NCI-H1092 (cell line): ENCODE data around the gene HEBP2.

ENCODE experiments used
- DNase-seq: peaks from one replicate; lab custom pipeline; 2025; lab: John Stamatoyannopoulos, UW

The HEBP2 gene

DNA sequence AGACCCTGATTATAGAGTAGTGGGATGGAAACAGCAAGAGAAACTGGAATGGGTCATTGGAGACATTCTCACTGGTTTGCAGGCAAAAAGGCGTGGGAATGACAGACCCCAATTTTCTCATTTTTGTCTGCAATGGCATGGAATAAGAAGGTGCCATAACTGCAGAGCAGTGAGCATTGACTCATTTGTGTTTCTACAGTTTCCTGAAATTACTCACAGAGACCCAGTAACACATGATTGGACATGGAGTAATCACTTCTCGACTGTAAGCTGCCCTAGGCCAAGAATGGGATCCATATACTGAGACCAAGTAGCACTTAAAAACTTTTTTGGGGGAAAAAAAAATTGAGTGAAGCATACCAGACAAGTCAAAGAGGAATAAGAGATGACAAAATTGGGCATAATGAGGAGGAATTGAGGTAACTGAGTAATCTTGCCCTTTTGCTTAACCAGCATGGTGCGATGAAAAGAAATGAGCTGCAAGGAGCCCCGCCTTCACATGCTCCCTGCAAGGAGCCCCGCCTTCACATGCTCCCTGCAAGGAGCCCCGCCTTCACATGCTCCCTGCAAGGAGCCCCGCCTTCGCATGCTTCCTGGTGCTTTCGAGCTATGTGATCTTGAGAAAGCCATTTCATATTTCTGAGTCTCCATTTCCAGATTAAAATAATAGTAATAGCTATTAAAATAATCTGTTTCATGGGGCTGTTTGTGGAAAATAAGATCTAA lies 51.1 kb downstream of the HEBP2 start:
- DNase-seq: no peak

DNA sequence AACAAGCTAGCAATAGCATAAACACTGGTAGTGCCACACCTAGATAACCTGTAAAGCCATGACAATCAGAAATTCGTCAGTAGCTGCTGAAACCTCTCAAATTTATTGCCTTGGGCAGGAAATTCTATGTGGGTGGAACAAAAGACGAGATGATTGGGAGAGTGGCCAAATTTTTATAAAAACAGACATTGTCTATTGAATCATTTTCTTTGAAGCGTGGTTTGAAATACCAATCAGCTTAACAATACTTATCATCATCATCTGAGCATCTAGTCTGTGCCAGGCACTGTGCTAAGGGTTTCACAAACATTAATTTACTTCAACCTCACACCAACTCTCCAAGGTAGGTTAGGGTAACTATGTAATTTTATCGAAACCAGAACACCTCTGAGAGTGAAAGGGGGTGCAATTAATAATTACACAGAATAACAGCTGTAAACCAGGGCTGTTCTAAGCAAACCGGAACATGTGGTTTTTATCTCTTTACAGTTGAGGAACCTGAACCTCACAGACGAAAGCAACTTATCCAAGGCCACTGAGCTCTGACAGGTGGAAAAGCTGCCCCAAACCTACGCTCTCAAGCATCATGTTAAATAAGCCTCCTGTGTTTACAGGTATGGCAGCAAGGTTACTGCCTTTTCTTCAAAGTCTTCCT lies 51.9 kb downstream of the HEBP2 start:
- no peak for DNase-seq

DNA sequence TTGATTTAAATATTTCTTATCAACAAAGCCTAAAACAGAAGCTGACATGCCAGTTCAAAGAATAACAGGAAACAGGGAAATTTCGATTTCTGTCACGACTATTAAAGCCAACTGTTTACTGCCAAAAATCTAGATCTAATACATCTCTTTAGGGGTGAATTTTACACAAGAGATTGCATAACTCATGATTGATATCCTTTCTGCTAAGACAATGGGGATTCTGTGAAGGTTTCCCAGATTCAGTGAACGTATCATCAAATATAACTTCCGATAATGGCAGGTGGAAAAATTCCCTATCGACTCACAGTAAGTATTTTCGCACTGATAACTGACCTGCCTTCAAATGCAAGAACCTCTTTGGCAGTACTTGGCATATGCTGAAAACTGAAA lies 52.4 kb downstream of the HEBP2 start:
- DNase-seq: no peak

DNA sequence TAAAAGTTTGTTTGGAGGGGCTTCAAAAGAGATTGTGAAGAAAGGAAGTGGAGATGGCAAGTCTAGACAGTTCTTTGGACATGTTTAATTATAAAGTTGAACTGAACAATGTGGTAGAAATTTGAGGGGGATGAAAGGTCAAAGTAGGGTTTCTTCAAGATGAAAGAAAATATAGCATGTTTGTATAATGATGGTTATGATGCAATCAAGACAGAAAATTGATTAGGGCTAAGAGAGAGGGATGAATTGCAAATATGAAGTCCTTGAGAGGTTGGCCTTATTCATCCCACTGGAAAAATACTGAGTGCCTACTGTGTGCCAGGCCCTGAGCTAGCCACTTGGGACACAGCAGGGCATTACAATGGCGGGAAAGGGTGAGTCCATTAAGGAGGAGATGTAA lies 57.6 kb downstream of the HEBP2 start:
- DNase-seq: no peak

DNA sequence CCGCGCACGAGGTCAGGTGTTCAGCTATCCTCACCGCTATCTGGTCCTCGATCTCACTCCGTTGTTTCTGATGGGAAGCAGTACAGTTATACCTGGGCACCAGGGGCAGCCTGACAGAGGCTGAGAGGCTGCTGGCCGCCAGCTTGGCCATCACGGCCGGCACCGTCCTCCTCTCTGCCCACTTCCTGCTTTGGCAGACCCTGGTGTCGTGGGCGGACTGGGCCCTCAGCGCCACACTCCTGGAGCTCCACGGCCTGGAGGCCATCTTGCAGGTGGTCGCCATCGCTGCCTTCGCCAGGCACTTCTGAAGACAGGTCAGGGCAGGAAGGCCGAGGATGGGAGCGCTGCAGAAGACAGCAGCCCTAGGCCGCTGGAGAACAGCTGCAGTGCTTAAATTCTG lies 60.1 kb downstream of the HEBP2 start:
- no peak for DNase-seq

DNA sequence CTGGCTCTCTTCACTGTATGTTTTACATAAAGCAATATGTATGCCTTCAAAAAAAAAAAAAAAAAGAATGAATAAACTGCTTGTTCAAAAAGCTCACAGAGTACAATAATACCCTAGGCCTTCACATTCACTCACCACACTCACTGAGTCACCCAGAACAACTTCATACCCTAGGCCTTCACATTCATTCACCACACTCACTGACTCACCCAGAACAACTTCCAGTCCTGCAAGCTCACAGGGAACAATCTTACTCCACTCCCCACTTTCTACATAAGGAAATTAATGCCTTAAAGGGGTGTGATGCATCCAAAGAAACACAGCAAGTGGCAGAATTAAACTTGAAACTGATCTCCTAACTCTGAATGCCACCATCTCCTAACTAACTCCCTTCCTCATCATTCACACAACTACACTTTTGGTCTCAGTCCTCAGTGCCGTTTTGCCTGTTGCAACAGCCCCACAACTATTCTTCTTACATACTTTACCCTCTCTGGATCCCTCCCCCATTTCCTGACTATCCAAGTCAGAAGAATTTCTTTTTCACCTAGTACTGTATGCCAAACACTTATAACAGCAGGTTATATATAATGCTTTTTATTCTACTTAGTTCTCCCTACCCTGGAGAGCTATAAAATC lies 61.1 kb downstream of the HEBP2 start:
- no peak for DNase-seq

DNA sequence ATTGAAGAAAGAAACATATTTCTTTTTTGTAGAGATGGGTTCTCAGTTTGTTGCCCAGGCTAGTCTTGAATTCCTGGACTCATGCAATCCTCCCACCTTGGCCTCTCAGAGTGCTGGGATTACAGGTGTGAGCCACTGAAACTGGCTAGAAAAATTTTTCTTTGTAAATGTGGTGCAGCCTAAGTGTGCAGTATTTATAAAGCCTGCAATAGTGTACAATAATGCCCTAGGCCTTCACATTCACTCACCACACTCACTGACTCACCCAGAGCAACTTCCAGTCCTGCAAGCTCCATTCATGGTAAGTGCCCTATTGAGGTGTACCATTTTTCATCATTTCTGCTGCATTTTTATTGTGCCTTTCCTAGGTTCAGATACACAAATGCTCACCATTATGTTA lies 63.9 kb downstream of the HEBP2 start:
- no peak for DNase-seq

DNA sequence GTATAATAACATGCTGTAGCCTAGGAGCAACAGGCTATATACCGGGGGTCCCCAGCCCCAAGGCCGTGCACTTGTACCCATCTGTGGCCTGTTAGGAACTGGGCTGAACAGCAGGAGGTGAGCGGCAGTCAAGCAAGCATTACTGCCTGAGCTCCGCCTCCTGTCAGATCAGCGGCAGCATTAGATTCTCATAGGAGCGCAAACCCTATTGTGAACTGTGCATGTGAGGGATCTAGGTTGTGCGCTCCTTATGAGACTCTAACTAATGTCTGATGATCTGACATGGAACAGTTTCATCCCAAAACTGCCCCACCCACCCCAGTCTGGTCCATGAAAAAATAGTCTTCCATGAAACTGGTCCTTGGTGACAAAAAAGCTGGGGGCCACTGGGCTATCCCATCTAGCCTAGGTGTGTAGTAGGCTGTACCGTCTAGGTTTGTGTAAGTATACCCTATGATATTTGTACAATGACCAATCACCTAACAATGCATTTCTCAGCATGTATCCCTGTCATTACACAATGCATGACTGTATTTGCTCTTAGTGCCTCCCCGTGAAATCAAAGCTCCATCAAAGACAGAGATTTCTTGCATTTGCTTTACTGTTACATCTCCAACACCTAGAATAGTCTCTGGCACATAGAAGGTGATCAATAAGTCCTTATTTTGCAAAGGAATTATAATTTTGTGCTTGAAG lies 64.4 kb downstream of the HEBP2 start:
- DNase-seq: no peak
